Cardiac septum (tissue), 1 donor: ENCODE measurements around the gene PDX1. TPM values are rescaled to one million over a fixed set of nuclear protein-coding genes. Genes with fewer than 3 reads are reported as not detected.

ENCODE experiments used
- DNase-seq: peaks from one replicate; pipeline ENCODE4 v3.0.0-alpha.2; 2020; ENCODE audit warnings: low spot score
- intact Hi-C: fragments of 100-400 bp; cut with DNase I; formaldehyde crosslinking; loops from one replicate; pipeline ENCODE4 v1.14.0; 2022
- total RNA-seq: library from RNA; stranded (reverse); fragmentation: NEBNext Ultra II Directional; extraction: Animal tissue kit (Norgen Biotek cat#: 25700); gene quantifications from one replicate; pipeline ENCODE4 v1.2.1, GENCODE V29; 2021
- donor health status: DM: no; HTN: no; CAD: no.

PDX1 gene
- total RNA-seq, 1 donor from 2014 or later: not detected

GRCh38 chr13:27921961-27922882, 2.4 kb downstream of the PDX1 start:
- intact Hi-C loops: no loop called here
- DNase-seq: no peak

GRCh38 chr13:27922883-27923612, 3.2 kb downstream of the PDX1 start:
- intact Hi-C loops: no loop called here
- DNase-seq: no peak

DNA sequence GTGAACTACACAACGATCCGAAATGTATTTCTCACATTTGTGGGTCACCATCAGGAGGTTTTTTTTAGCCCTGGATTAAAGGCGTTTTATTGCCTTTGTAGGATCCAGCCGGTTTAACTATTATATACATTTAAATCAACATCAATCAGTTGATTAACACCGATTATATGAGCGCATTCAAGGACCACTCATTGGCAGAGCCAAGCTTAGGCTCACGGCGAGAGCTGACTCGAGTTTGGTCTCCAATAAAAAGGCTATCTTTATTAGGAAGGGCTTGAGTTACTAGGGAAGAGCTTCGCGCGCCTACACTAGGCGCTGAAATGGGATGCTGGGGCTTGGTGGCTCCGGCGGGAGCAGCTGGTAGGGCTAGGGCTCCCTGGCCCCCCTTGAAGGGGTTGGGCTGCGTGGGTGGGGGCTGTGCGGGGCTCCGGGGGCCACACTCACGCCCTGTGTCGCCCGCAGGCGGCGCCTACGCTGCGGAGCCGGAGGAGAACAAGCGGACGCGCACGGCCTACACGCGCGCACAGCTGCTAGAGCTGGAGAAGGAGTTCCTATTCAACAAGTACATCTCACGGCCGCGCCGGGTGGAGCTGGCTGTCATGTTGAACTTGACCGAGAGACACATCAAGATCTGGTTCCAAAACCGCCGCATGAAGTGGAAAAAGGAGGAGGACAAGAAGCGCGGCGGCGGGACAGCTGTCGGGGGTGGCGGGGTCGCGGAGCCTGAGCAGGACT, 4.2 kb downstream of the PDX1 start:
- no peak for DNase-seq

GRCh38 chr13:27924529-27925141, 4.8 kb downstream of the PDX1 start:
- DNase-seq: no peak
- intact Hi-C loops: no loop called here

More for the DNA sequence above, 4.2 kb downstream of the PDX1 start:
- intact Hi-C loops: no loop called here

GRCh38 chr13:27925220-27925991, 5.6 kb downstream of the PDX1 start:
- DNase-seq: no peak
- intact Hi-C loops: no loop called here

GRCh38 chr13:27926644-27927434, 7.0 kb downstream of the PDX1 start:
- intact Hi-C loops: no loop called here

DNA sequence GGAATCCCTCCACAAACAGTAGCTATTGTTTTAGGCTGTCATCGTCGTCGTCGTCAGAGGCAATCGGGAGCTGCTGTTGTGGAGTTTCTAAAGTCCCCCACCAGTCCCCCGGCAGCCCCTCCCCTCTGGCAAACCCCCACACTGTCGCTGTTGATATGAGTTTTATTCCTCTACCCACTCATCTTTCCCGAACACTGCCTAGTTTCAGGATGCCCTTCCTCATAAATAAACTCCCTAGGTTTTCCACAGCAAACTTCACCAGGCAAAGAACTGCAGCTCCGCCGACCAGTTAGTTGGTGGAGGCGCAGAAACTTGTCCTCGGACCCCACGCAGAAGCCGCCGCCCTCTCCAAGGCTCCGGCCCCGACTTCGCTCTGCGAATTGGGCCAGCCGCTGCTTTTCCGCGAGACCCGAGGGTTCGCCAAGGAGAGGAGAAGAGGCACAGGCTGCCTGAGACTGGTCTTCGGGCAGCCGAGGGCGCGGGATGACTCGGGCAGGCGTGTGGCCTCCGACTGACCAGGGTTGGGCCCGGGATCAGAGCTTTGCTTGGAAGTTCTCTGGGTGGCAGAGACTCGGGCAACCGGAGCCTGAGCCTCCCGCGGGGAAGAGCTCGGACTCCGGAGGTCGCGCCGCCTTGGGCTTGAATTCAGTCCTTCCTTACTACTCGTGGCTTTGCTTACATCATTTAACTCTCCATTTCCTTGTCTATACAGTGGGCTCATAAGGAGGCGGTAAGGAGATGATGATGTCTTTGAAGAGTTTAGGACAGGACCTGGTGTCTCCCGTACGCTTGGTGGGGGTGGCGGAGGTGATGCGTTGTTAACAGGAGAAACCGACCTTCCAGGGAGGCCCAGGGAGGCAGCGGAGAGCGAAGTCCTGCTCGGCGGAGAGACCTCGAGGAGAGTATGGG, 7.9 kb downstream of the PDX1 start:
- intact Hi-C loops: no loop called here

More at GRCh38 chr13:27926644-27927434, 7.0 kb downstream of the PDX1 start:
- DNase-seq: no peak

GRCh38 chr13:27928353-27928804, 8.6 kb downstream of the PDX1 start:
- no peak for DNase-seq
- intact Hi-C loops: no loop called here

More for the DNA sequence above, 7.9 kb downstream of the PDX1 start:
- no peak for DNase-seq

GRCh38 chr13:27928805-27929753, 9.3 kb downstream of the PDX1 start:
- intact Hi-C loops: no loop called here
- no peak for DNase-seq

DNA sequence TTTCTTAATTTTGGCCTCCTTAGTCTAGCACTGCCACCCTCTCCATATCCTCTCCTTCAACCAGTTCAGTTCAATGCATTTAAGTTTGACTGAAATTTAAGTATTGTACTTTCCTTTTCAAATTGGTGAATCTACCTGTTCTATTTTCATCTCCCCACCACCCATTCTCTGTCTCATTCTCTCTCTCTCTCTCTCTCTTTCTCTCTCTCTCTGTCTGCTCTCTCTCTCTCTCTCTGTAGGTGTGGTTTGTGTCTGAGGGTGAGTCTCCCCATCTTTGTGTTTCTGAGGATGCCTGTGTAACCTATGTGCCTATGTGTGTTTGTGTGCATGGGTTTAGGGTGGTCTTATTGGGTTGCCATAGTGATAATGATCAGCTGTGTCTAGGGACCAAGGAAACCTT, 10.1 kb downstream of the PDX1 start:
- intact Hi-C loops: no loop called here
- no peak for DNase-seq

- intact Hi-C loops: no loop called here
- DNase-seq: no peak
These were observed 13.3 kb downstream of the PDX1 start for GRCh38 chr13:27933118-27933517.

GRCh38 chr13:27933580-27934328, 14.0 kb downstream of the PDX1 start:
- intact Hi-C loops: no loop called here
- DNase-seq: no peak

GRCh38 chr13:27942972-27943371, 23.2 kb downstream of the PDX1 start:
- DNase-seq: no peak
- intact Hi-C loops: no loop called here

GRCh38 chr13:27952876-27953675, 33.3 kb downstream of the PDX1 start:
- intact Hi-C loops: loop anchor here (10.0 kb wide), 2 partner anchors 128 to 588 kb away; no protein-coding TSS in a partner anchor
- no peak for DNase-seq
